IMR-90 (cell line): Measurements from ENCODE around the gene USH2A. TPM values are rescaled to one million over a fixed set of nuclear protein-coding genes. Genes with fewer than 3 reads are reported as not detected.
A peak's percentile ranks its signal among the peaks of the same experiment; 100 is the strongest.

Experiments used
- ATAC-seq: fragments of 200-7000 bp; cut with Tn5 transposase; 2 replicates; pipeline ENCODE4 v1.9.1; 2020; ENCODE audit warnings: low read depth, mild to moderate bottlenecking, moderate library complexity
- BruUV-seq: library from RNA; stranded (reverse); fragments of 400-500 nt; replicated peaks from 2 replicates; lab custom pipeline; 2021; lab: Mats Ljungman, UMichigan
- CTCF ChIA-PET: fragments of 300-600 bp; formaldehyde crosslinking; extraction: SDS; loops from one replicate; lab custom pipeline; 2021; ENCODE audit warnings: antibody characterized with exemption; lab: Yijun Ruan, JAX
- POLR2A ChIA-PET: fragments of 300-600 bp; sonication (Branson Sonifier 250); formaldehyde crosslinking; loops from one replicate; lab custom pipeline; 2022; ENCODE audit warnings: antibody characterized with exemption; ENCODE audit not compliant: unreplicated experiment; lab: Charles Lee
- DNase-seq: peaks from one replicate; pipeline ENCODE4 v3.0.0; 2013
- H2AFZ ChIP-seq: replicated peaks from 2 replicates; pipeline ENCODE3; 2013; ENCODE audit warnings: low read length, mild to moderate bottlenecking; ENCODE audit not compliant: poor library complexity
- H2AK5ac ChIP-seq: 2 replicates; pipeline ENCODE4 v1.6.1; 2013; ENCODE audit warnings: low read depth, low read length, inconsistent platforms
- H2AK9ac ChIP-seq: replicated peaks from 2 replicates; pipeline ENCODE3; 2013; ENCODE audit warnings: mild to moderate bottlenecking, low read depth, low read length, moderate library complexity; ENCODE audit not compliant: poor library complexity
- H2BK120ac ChIP-seq: 2 replicates; pipeline ENCODE4 v1.6.1; 2013; ENCODE audit warnings: low read depth, low read length, inconsistent platforms
- H2BK15ac ChIP-seq: 3 replicates; pipeline ENCODE4 v1.6.1; 2013; ENCODE audit warnings: low read depth, low read length, inconsistent platforms
- H2BK20ac ChIP-seq: 2 replicates; pipeline ENCODE4 v1.6.1; 2013; ENCODE audit warnings: low read depth, mild to moderate bottlenecking, inconsistent platforms, low read length, moderate library complexity
- H2BK5ac ChIP-seq: 2 replicates; pipeline ENCODE4 v1.6.1; 2013; ENCODE audit warnings: mild to moderate bottlenecking, low read depth, low read length, inconsistent platforms; ENCODE audit not compliant: poor library complexity, severe bottlenecking
- H3K14ac ChIP-seq: replicated peaks from 2 replicates; pipeline ENCODE4 v1.6.1; 2013; ENCODE audit warnings: low read depth, low read length, inconsistent platforms
- H3K18ac ChIP-seq: 2 replicates; pipeline ENCODE4 v1.6.1; 2013; ENCODE audit warnings: low read depth, low read length, control low read depth
- H3K23ac ChIP-seq: 2 replicates; pipeline ENCODE4 v1.6.1; 2013; ENCODE audit warnings: low read depth, low read length, inconsistent platforms
- H3K27ac ChIP-seq: 2 replicates; pipeline ENCODE4 v1.5.1; 2013; ENCODE audit warnings: mild to moderate bottlenecking, control low read depth, low read length; ENCODE audit not compliant: insufficient read depth
- H3K27me3 ChIP-seq: 2 replicates; pipeline ENCODE4 v1.6.1; 2013; ENCODE audit warnings: low read length; ENCODE audit not compliant: control insufficient read depth, insufficient read depth
- H3K36me3 ChIP-seq: 2 replicates; pipeline ENCODE4 v1.6.1; 2013; ENCODE audit warnings: low read length, mixed read lengths; ENCODE audit not compliant: control insufficient read depth, insufficient read depth
- H3K4ac ChIP-seq: 2 replicates; pipeline ENCODE4 v1.6.1; 2013; ENCODE audit warnings: low read depth, low read length, inconsistent platforms
- H3K4me1 ChIP-seq: 2 replicates; pipeline ENCODE4 v1.6.1; 2013; ENCODE audit warnings: low read length, mixed read lengths; ENCODE audit not compliant: control insufficient read depth, insufficient read depth
- H3K4me2 ChIP-seq: 2 replicates; pipeline ENCODE4 v1.6.1; 2013; ENCODE audit warnings: low read depth, mild to moderate bottlenecking, control low read depth, low read length, moderate library complexity
- H3K4me3 ChIP-seq: 2 replicates; pipeline ENCODE4 v1.5.1; 2013; ENCODE audit warnings: low read depth, mild to moderate bottlenecking, control low read depth, low read length, moderate library complexity; ENCODE audit not compliant: insufficient read depth
- H3K56ac ChIP-seq: 2 replicates; pipeline ENCODE4 v1.6.1; 2013; ENCODE audit warnings: low read length, inconsistent platforms; ENCODE audit not compliant: insufficient read depth; ENCODE audit errors: extremely low read depth
- H3K79me1 ChIP-seq, 2 experiments: 2 replicates each; pipeline ENCODE4 v1.6.1; 2013; ENCODE audit warnings: low read length in 2 of 2, inconsistent platforms in 1 of 2, low read depth in 1 of 2
- H3K9ac ChIP-seq: 2 replicates; pipeline ENCODE4 v1.6.1; 2013; ENCODE audit warnings: low read depth, low read length, control low read depth
- H3K9me1 ChIP-seq: 2 replicates; pipeline ENCODE4 v1.6.1; 2013; ENCODE audit warnings: low read length, inconsistent platforms; ENCODE audit not compliant: insufficient read depth
- H3K9me3 ChIP-seq: 2 replicates; pipeline ENCODE4 v1.6.1; 2013; ENCODE audit warnings: low read length; ENCODE audit not compliant: control insufficient read depth, insufficient read depth
- H4K20me1 ChIP-seq: 2 replicates; pipeline ENCODE4 v1.6.1; 2013; ENCODE audit warnings: low read length, inconsistent platforms; ENCODE audit not compliant: insufficient read depth
- H4K5ac ChIP-seq: 2 replicates; pipeline ENCODE4 v1.6.1; 2013; ENCODE audit warnings: mild to moderate bottlenecking, low read depth, low read length, control low read depth
- H4K8ac ChIP-seq, 2 experiments: 2 replicates each; pipeline ENCODE4 v1.6.1; 2013; ENCODE audit warnings: low read depth in 2 of 2, low read length in 2 of 2, control low read depth in 1 of 2, inconsistent platforms in 1 of 2
- H4K91ac ChIP-seq: 2 replicates; pipeline ENCODE4 v1.6.1; 2013; ENCODE audit warnings: low read depth, low read length, inconsistent platforms; ENCODE audit not compliant: insufficient read depth
- BHLHE40 ChIP-seq: fragments of 150-350 bp; IDR thresholded peaks from 2 replicates; pipeline ENCODE4 v1.6.1; 2016; ENCODE audit warnings: mild to moderate bottlenecking, low read depth, low read length
- CEBPB ChIP-seq: IDR thresholded peaks from 2 replicates; pipeline ENCODE4 v1.6.1; 2012; ENCODE audit warnings: low read depth, low read length, improper control_type of control experiment
- CHD1 ChIP-seq: IDR thresholded peaks from 2 replicates; pipeline ENCODE4 v1.6.1; 2012; ENCODE audit warnings: low read depth, low read length, improper control_type of control experiment
- FOS ChIP-seq: fragments of 150-350 bp; IDR thresholded peaks from 2 replicates; pipeline ENCODE4 v1.6.1; 2016; ENCODE audit warnings: low read depth, low read length
- MAFK ChIP-seq: IDR thresholded peaks from 2 replicates; pipeline ENCODE4 v1.6.1; 2012; ENCODE audit warnings: low read depth, low read length, improper control_type of control experiment
- MAZ ChIP-seq: IDR thresholded peaks from 2 replicates; pipeline ENCODE4 v1.6.1; 2012; ENCODE audit warnings: low read depth, mild to moderate bottlenecking, low read length, improper control_type of control experiment, moderate library complexity, borderline replicate concordance
- MXI1 ChIP-seq: IDR thresholded peaks from 2 replicates; pipeline ENCODE4 v1.6.1; 2012; ENCODE audit warnings: low read depth, mild to moderate bottlenecking, low read length, moderate library complexity, borderline replicate concordance
- NFE2L2 ChIP-seq: fragments of 150-350 bp; IDR thresholded peaks from 2 replicates; pipeline ENCODE4 v1.6.1; 2016; ENCODE audit warnings: low read depth, mild to moderate bottlenecking, low read length
- POLR2A ChIP-seq: IDR thresholded peaks from 2 replicates; pipeline ENCODE4 v1.6.1; 2012; ENCODE audit warnings: mild to moderate bottlenecking, low read depth, low read length
- RAD21 ChIP-seq: IDR thresholded peaks from 2 replicates; pipeline ENCODE4 v1.6.1; 2012; ENCODE audit warnings: low read length, improper control_type of control experiment
- RCOR1 ChIP-seq: IDR thresholded peaks from 2 replicates; pipeline ENCODE4 v1.6.1; 2012; ENCODE audit warnings: mild to moderate bottlenecking, low read length, improper control_type of control experiment; ENCODE audit not compliant: insufficient replicate concordance
- RFX5 ChIP-seq: IDR thresholded peaks from 2 replicates; pipeline ENCODE4 v1.8.0; 2012; ENCODE audit warnings: low read depth, mild to moderate bottlenecking, low read length, moderate library complexity
- SMC3 ChIP-seq: fragments of 150-350 bp; IDR thresholded peaks from 2 replicates; pipeline ENCODE4 v1.6.1; 2016; ENCODE audit warnings: low read depth, mild to moderate bottlenecking, antibody characterized with exemption, low read length, moderate library complexity
- WGBS, 2 experiments: methylation state at CpG; one replicate each; pipeline versions ENCODE4 v1.1.5 to v1.1.7; 2013; ENCODE audit warnings: missing lambda C conversion rate in 2 of 2; ENCODE audit not compliant: insufficient read length in 1 of 2; ENCODE audit errors: extremely low coverage in 2 of 2; 5-methylcytosine and 5-hydroxymethylcytosine counted together
- dilution Hi-C: fragments of 300-500 bp; cut with HindIII; formaldehyde crosslinking; loops from one replicate; pipeline ENCODE4 v1.14.3; 2018; ENCODE audit warnings: low sequenced_read_pairs; ENCODE audit not compliant: unreplicated experiment
- in situ Hi-C: fragments of 300-500 bp; cut with MboI; formaldehyde crosslinking; loops from 3 replicates; pipeline ENCODE4 v1.14.3; 2019; ENCODE audit warnings: low sequenced_read_pairs, inconsistent platforms, mixed read lengths
- intact Hi-C: fragments of 100-400 bp; cut with micrococcal nuclease; formaldehyde crosslinking; loops from 2 replicates; pipeline ENCODE4 v1.10.0; 2022
- polyA plus RNA-seq, 3 experiments: library from polyadenylated mRNA; depleted of rRNA; stranded (reverse); fragments of >200 nt; gene quantifications; 2 replicates each; pipeline ENCODE4 v1.2.3, GENCODE V29; 2012; ENCODE audit warnings: low replicate concordance in 1 of 3
- total RNA-seq: library from RNA; depleted of rRNA; stranded (reverse); fragments of >200 nt; gene quantifications from 2 replicates; pipeline ENCODE4 v1.2.3, GENCODE V29; 2012
- TF ChIP-seq, protein P1 (sequence below): conservative IDR thresholded peaks from 2 replicates; pipeline ENCODE4 v1.5.1; 2012; ENCODE audit warnings: mild to moderate bottlenecking, low read depth, low read length, improper control_type of control experiment
- TF ChIP-seq, protein P2 (sequence below): fragments of 150-350 bp; IDR thresholded peaks from 2 replicates; pipeline ENCODE4 v1.6.1; 2017; ENCODE audit warnings: mild to moderate bottlenecking, antibody characterized with exemption, low read length, low read depth
- TF ChIP-seq, protein P3 (sequence below): fragments of 150-350 bp; IDR thresholded peaks from 2 replicates; pipeline ENCODE4 v1.6.1; 2016; ENCODE audit warnings: low read depth, mild to moderate bottlenecking, low read length, moderate library complexity, borderline replicate concordance

Gene USH2A
- total and polyA plus RNA-seq, 2 of the 4 experiments (the other 2 are of a cell fraction), result under 0.01 to 0.02 TPM

DNA sequence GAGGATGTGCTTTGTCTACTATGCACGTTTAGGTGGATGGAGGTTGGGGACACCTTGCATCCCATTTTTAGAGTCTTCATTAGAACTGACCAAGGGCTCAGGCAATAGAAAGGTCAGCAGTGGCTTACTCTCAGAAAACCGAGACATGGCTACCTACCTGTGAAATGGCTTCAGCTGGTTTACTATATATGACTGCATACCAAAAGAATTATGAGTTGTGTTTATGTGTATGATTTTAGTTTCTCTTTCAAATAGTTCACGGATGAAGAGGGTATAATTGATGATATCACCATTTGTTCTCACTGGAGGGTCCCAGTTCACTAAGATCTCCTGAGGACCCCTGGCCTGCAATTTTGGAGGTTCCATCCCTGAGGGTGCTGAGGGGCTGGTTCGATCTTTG lies 749.3 kb downstream of the USH2A start:
- intact Hi-C loops, result no loop called here
- no peak overlapping the region for H3K14ac ChIP-seq
- H3K9ac ChIP-seq, result no peak overlapping the region
- in situ Hi-C loops, result no loop called here
- no peak overlapping the region for H3K56ac ChIP-seq
- H3K18ac ChIP-seq, result no peak overlapping the region
- H3K79me1 ChIP-seq, result no peaks in the 10 kb centered on the region
- no peak overlapping the region for H3K27ac ChIP-seq
- no peak overlapping the region for H3K4me3 ChIP-seq
- no peak overlapping the region for H2BK5ac ChIP-seq
- H2AK5ac ChIP-seq, result no peak overlapping the region
- H3K4me2 ChIP-seq, result 0 out of 2 replicates have a peak overlapping the region, but pooled peaks have one; percentile 37
- H2BK20ac ChIP-seq, result no peak overlapping the region
- no peak overlapping the region for H2AK9ac ChIP-seq
- H2BK15ac ChIP-seq, result no peak overlapping the region
- POLR2A ChIA-PET, result no interaction called here
- no peaks in the 10 kb centered on the region for H3K36me3 ChIP-seq
- no peak overlapping the region for H3K4ac ChIP-seq
- no peak overlapping the region for H4K91ac ChIP-seq
- no TSS peak for BruUV-seq
- H2AFZ ChIP-seq, result no peak overlapping the region
- ATAC-seq (no peak), DNase-seq (no peak)
- no peak overlapping the region for H2BK120ac ChIP-seq
- H3K9me1 ChIP-seq, result no peaks in the 10 kb centered on the region; the same call in 1 of the 2 replicates
- H3K23ac ChIP-seq, result no peak overlapping the region
- H3K9me3 ChIP-seq, result no peaks in the 10 kb centered on the region
- dilution Hi-C loops, result no loop called here
- CTCF ChIA-PET, result no interaction called here
- peaks cover 2% of the 10 kb centered on the region for H3K4me1 ChIP-seq
- no CpG with 5 or more reads among the region's 4 CpGs for WGBS, 2 experiments
- H4K5ac ChIP-seq, result no peak overlapping the region
- H3K27me3 ChIP-seq, result no peaks in the 10 kb centered on the region
- no peak overlapping the region for H4K8ac ChIP-seq
- TF ChIP-seq, protein P1, sequence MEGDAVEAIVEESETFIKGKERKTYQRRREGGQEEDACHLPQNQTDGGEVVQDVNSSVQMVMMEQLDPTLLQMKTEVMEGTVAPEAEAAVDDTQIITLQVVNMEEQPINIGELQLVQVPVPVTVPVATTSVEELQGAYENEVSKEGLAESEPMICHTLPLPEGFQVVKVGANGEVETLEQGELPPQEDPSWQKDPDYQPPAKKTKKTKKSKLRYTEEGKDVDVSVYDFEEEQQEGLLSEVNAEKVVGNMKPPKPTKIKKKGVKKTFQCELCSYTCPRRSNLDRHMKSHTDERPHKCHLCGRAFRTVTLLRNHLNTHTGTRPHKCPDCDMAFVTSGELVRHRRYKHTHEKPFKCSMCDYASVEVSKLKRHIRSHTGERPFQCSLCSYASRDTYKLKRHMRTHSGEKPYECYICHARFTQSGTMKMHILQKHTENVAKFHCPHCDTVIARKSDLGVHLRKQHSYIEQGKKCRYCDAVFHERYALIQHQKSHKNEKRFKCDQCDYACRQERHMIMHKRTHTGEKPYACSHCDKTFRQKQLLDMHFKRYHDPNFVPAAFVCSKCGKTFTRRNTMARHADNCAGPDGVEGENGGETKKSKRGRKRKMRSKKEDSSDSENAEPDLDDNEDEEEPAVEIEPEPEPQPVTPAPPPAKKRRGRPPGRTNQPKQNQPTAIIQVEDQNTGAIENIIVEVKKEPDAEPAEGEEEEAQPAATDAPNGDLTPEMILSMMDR, result no peak
- TF ChIP-seq MAZ (no peak), RCOR1 (no peak), NFE2L2 (no peak), POLR2A (no peak), RFX5 (no peak), MXI1 (no peak), FOS (no peak), BHLHE40 (no peak), SMC3 (no peak), CEBPB (no peak), RAD21 (no peak), CHD1 (no peak), MAFK (no peak)
- TF ChIP-seq, protein P2, sequence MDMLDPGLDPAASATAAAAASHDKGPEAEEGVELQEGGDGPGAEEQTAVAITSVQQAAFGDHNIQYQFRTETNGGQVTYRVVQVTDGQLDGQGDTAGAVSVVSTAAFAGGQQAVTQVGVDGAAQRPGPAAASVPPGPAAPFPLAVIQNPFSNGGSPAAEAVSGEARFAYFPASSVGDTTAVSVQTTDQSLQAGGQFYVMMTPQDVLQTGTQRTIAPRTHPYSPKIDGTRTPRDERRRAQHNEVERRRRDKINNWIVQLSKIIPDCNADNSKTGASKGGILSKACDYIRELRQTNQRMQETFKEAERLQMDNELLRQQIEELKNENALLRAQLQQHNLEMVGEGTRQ, result no peak
- TF ChIP-seq, protein P3, sequence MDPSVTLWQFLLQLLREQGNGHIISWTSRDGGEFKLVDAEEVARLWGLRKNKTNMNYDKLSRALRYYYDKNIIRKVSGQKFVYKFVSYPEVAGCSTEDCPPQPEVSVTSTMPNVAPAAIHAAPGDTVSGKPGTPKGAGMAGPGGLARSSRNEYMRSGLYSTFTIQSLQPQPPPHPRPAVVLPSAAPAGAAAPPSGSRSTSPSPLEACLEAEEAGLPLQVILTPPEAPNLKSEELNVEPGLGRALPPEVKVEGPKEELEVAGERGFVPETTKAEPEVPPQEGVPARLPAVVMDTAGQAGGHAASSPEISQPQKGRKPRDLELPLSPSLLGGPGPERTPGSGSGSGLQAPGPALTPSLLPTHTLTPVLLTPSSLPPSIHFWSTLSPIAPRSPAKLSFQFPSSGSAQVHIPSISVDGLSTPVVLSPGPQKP, result no peak
- H4K20me1 ChIP-seq, result no peaks in the 10 kb centered on the region
